ENCODE data around the gene LYRM7.

LYRM7 gene

GRCh38 chr5:131169810-131170539 lies 769 bp upstream of the LYRM7 start:
- Histone ChIP-seq H3K9me3 (no peaks in the 10 kb centered on the region), H3K4me3 (ENCODE audit: low read depth in 1 of 2, low read length in 1 of 2) (peak overlapping the region; percentile 69 to 80), H3K27ac (peak overlapping the region; percentile 86), H3K36me3 (no peaks in the 10 kb centered on the region), H3K27me3 (no peaks in the 10 kb centered on the region), H3K4me1 (ENCODE audit: control insufficient read depth in 1 of 2, insufficient read depth in 1 of 2, low read depth in 1 of 2, low read length in 1 of 2) (peaks cover 24 to 30% of the 10 kb centered on the region in 2 experiments)
- no peak for TF ChIP-seq CTCF (IDR thresholded peaks at IDR 0.05)

GRCh38 chr5:131171276-131171810 lies 599 bp downstream of the LYRM7 start:
- TF ChIP-seq CTCF (IDR thresholded peaks at IDR 0.05), result no peak
- H3K4me1 ChIP-seq (ENCODE audit: control insufficient read depth in 1 of 2, insufficient read depth in 1 of 2, low read depth in 1 of 2, low read length in 1 of 2), result peaks cover 17 to 22% of the 10 kb centered on the region in 2 experiments

GRCh38 chr5:131180407-131180806 lies 9.7 kb downstream of the LYRM7 start:
- no peak overlapping the region for H3K27ac ChIP-seq
- no peaks in the 10 kb centered on the region for H3K9me3 ChIP-seq
- no peaks in the 10 kb centered on the region for H3K27me3 ChIP-seq
- H3K4me1 ChIP-seq (ENCODE audit: control insufficient read depth in 1 of 2, insufficient read depth in 1 of 2, low read depth in 1 of 2, low read length in 1 of 2), result no peaks in the 10 kb centered on the region
- no peak overlapping the region for H3K4me3 ChIP-seq (ENCODE audit: low read depth in 1 of 2, low read length in 1 of 2)
- H3K36me3 ChIP-seq, result no peaks in the 10 kb centered on the region
- no peak for TF ChIP-seq CTCF (IDR thresholded peaks at IDR 0.05)

More at GRCh38 chr5:131171276-131171810, 599 bp downstream of the LYRM7 start:
- Histone ChIP-seq H3K27me3 (no peaks in the 10 kb centered on the region), H3K36me3 (no peaks in the 10 kb centered on the region), H3K27ac (peak overlapping the region; percentile 86), H3K4me3 (ENCODE audit: low read depth in 1 of 2, low read length in 1 of 2) (peak overlapping the region; percentile 69 to 80), H3K9me3 (no peaks in the 10 kb centered on the region)

- Histone ChIP-seq H3K36me3 (no peaks in the 10 kb centered on the region), H3K27ac (no peak overlapping the region), H3K4me1 (ENCODE audit: control insufficient read depth in 1 of 2, insufficient read depth in 1 of 2, low read depth in 1 of 2, low read length in 1 of 2) (no peaks in the 10 kb centered on the region), H3K9me3 (no peaks in the 10 kb centered on the region), H3K4me3 (ENCODE audit: low read depth in 1 of 2, low read length in 1 of 2) (no peak overlapping the region), H3K27me3 (no peaks in the 10 kb centered on the region)
- no peak for TF ChIP-seq CTCF (IDR thresholded peaks at IDR 0.05)
Measured at GRCh38 chr5:131182839-131183238, 12.1 kb downstream of the LYRM7 start.

GRCh38 chr5:131185523-131186104 lies 14.9 kb downstream of the LYRM7 start:
- no peak overlapping the region for H3K27ac ChIP-seq
- no peaks in the 10 kb centered on the region for H3K27me3 ChIP-seq
- H3K4me1 ChIP-seq (ENCODE audit: control insufficient read depth in 1 of 2, insufficient read depth in 1 of 2, low read depth in 1 of 2, low read length in 1 of 2), result no peaks in the 10 kb centered on the region
- H3K9me3 ChIP-seq, result no peaks in the 10 kb centered on the region
- H3K4me3 ChIP-seq (ENCODE audit: low read depth in 1 of 2, low read length in 1 of 2), result no peak overlapping the region
- no peak for TF ChIP-seq CTCF (IDR thresholded peaks at IDR 0.05)
- no peaks in the 10 kb centered on the region for H3K36me3 ChIP-seq

Measured in neutrophil (primary cell).